ENCODE data around the gene CEMIP.

The CEMIP gene

DNA sequence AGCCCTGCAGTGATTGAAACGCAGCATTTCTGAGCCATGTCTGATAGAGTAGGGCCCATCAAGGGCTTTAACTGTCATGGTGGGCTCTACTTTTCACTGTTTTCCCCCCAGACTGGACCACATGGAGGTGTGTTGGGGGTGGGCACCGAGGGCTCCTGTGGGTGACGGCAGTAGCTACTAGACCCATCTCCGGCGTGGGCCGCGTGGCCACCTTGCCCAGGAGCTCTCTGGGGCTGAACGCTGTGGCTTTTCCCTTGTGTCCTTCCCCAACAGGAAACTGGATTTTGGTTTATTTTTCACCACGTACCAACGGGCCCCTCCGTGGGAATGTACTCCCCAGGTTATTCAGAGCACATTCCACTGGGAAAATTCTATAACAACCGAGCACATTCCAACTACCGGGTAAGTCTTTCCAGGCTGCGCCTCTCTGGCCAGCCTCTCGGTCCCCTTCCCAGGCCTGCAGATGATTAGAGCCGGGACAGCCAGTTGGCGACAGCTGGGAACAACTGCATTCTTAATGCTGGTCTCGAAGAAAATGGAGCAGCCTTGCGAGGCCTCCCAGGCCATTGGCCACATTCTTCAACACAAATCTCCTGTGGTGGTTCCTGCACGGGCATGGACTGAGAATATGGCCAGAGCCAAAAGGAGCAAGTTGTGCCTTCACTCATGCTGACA is 142.7 kb downstream of the CEMIP start:
- in situ Hi-C loops (cut with HindIII; ENCODE audit: low sequenced_read_pairs), result no loop called here

DNA sequence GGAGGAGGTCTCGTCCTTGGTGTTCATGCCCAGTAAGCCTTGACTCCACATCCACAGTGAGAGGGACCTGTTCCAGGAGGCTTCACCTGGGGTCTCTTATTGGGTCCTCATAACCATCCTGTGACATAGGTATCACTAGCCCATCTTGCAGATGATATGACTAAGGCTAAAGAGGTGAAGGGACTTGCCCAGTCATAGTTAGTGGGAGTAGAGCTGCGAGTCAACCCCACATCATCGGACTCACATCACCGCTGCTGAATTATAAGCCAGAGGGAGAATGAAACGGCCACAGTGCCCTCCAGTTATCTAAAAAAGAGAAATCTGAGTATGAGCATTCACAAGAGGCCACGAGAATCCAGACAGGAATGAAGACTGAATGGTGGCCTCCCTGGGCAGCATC is 144.5 kb downstream of the CEMIP start:
- in situ Hi-C loops (cut with HindIII; ENCODE audit: low sequenced_read_pairs), result no loop called here

DNA sequence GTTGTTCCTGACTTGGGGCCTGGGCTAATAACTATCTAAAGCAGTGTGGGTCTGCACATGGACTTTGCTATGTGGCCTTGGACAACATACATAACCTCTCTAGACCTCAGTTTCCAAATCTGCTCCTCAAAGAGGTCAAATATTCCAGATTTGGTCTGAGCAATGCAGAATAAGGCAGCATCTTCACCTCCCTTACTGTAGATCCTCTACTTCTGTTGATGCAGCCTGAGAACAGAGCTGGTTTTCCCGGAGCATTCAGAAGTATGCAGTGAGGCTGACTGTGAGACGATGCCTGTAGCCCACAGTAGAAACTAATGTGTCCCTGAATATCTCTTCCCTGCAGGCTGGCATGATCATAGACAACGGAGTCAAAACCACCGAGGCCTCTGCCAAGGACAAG is 145.1 kb downstream of the CEMIP start:
- in situ Hi-C loops (cut with HindIII; ENCODE audit: low sequenced_read_pairs), result no loop called here

DNA sequence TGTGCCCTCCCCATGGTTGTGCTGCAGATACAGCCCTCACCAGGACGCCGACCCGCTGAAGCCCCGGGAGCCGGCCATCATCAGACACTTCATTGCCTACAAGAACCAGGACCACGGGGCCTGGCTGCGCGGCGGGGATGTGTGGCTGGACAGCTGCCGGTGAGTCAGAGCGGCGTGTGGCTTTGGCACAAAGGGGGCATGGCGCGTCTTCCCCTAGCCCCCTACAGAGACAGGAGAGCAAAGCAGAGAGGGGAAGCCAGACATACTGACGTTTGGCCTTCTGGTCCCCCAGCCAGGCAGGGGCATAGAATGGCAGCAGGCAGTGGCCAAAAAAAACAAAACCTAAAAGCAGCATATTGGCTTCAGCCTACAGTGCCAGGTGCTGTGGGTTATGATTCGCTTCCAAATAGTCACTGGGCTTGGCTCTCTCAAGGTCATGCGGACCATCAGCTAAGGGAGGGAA is 146.5 kb downstream of the CEMIP start:
- in situ Hi-C loops (cut with HindIII; ENCODE audit: low sequenced_read_pairs), result no loop called here

DNA sequence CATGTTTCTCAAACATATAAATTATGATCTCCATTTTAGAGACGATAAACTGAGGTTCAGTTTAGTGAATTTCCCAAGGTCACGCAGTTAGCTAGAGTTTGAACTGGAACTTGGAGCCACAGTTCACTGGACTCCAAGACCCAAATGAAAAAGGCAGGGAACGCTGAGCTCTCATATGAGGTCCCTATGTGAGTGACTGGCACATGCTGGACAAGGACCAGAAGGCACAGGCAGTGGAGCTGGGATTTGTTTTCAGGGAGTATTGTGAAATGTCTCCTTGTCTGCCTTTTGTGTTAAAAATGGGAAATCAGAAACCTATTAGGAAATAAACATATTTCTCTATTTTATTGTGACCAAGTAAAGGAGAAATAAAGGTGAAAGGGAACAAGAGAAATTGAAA is 147.0 kb downstream of the CEMIP start:
- in situ Hi-C loops (cut with HindIII; ENCODE audit: low sequenced_read_pairs), result no loop called here

DNA sequence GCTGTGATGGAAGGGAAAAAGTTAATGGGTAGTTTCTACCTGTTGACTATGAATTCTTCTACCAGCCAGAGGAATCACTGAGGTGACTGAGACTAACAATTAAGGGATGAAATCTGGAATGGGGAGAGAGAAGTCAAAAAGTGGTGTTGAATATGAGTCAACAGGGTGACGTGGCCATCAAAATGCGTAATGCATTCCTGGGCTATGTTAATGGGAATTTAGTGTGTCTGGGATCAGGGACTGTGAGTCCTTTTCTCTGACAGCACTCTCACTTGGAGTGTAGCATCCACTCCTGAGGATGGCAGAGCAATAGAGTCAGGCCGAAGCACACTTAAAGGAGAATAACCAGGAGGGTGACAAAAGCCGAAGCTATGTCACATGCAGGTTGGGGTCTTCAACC is 150.1 kb downstream of the CEMIP start:
- in situ Hi-C loops (cut with HindIII; ENCODE audit: low sequenced_read_pairs), result no loop called here

DNA sequence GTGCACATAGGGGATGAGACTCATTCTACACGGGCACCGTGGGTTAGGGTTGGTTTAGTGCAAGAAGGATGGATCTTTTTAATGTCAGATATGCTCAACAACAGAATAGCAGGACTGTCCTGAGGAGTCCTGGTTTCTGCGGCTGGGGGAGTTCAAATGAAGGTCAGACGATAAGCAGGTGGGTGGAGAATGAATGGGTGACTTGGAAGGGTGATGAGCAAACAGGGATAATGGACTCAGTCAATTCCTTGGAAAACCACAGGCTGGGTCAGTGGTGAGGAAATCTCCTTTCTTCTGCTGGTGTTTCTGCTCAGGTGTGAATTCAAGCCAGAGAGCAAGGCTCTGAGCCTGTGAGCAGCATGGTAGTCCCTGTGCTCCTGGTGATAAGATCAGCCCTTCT is 150.5 kb downstream of the CEMIP start:
- in situ Hi-C loops (cut with HindIII; ENCODE audit: low sequenced_read_pairs), result no loop called here

DNA sequence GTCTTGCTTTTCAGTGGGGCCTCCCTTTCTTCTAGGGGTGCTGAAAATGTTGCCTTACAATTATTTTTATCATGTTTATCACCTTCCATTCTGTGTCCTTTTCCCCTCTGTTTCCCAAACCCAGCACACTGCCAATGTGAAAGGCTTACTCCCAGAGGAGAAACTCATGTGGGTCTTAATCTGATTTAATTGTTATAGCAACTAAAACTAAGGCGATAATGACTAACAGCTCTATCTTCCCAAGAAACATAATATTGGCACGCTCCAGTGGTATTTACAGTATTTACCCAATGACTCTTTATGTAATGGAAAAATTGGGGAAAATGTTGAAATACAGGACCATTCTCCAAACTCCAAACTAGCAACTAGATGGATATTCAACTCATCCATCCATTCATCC is 152.0 kb downstream of the CEMIP start:
- in situ Hi-C loops (cut with HindIII; ENCODE audit: low sequenced_read_pairs), result no loop called here

DNA sequence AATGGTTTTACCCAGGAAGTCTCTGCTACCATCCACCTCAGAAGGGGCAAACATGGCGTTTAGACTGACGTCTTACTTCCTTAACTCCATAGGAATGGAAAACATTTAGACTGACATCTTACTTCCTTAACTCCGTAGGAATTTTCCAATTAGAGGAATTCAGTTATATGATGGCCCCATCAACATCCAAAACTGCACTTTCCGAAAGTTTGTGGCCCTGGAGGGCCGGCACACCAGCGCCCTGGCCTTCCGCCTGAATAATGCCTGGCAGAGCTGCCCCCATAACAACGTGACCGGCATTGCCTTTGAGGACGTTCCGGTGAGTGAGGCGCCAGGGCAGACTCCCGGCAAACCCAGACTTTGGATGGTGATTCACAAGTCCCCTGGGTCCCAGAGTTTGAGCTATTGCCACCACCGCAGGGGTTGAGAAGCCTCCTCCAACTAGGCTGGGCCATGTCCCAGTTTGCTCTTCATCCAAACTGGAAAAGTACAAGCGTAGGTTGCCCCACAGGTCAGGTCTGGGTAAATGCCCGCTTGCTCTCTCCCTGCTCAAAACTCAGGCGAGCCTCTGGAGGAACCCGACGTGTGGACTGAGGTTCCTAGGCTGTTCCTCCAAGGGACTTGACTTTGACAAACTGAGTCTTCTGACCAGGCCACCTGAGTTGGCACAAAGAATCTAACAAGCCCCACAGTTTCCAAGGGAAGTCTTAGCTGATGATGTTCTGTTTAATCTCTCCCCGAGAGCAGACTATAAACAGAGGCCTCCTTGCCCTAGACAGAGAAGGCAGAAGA is 152.7 kb downstream of the CEMIP start:
- in situ Hi-C loops (cut with HindIII; ENCODE audit: low sequenced_read_pairs), result no loop called here

DNA sequence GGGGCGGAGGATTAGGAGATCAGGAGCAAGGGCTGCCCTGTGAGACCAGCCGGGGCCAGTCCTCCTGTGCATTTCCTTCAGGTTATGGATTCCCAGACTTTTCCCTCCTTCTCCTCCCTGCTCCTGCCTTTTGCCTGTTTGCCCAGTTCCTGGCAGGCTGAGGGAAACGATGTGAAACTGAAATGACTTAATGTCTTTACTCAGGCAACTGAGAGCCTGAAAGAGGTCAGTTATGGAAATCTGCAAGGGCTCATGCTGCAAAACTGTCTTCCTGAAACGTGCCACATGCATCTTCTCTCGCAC is 153.3 kb downstream of the CEMIP start:
- in situ Hi-C loops (cut with HindIII; ENCODE audit: low sequenced_read_pairs), result no loop called here

DNA sequence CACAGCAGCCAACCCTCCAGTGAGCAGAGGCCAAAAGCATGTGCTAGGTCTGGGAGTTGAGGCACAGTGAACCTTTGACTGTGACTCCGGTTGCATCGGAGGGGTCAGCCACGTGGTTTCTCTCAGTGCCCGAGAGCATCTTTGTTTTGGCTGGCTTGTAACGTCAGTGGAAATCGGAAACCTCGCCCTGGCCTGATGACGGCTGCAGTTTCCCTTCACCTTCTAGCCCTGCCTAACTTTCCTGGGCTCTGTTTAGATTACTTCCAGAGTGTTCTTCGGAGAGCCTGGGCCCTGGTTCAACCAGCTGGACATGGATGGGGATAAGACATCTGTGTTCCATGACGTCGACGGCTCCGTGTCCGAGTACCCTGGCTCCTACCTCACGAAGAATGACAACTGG is 153.8 kb downstream of the CEMIP start:
- in situ Hi-C loops (cut with HindIII; ENCODE audit: low sequenced_read_pairs), result no loop called here

DNA sequence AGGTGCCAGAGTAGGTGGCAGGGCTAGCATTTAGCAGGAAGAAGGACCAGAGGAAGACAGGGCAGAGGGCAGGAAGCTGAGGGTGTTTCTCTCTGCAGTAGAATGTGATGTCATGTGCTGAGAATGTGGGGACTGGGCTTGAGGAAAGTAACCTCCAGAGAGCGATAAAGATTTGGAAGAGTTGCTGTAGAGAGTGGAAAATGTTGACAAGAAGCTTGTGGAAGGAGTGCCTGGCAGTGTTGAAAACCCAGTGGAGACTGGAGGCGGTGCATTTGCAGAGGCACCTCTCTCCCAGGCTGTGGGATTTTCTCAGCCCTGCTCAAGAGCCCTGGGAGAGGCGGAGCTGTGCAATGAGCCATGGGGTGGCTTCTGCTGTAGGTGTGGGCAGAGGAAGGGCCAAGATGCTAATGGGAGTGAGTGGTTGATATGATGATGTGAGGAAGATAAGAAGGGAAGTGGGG is 155.6 kb downstream of the CEMIP start:
- in situ Hi-C loops (cut with HindIII; ENCODE audit: low sequenced_read_pairs), result no loop called here

DNA sequence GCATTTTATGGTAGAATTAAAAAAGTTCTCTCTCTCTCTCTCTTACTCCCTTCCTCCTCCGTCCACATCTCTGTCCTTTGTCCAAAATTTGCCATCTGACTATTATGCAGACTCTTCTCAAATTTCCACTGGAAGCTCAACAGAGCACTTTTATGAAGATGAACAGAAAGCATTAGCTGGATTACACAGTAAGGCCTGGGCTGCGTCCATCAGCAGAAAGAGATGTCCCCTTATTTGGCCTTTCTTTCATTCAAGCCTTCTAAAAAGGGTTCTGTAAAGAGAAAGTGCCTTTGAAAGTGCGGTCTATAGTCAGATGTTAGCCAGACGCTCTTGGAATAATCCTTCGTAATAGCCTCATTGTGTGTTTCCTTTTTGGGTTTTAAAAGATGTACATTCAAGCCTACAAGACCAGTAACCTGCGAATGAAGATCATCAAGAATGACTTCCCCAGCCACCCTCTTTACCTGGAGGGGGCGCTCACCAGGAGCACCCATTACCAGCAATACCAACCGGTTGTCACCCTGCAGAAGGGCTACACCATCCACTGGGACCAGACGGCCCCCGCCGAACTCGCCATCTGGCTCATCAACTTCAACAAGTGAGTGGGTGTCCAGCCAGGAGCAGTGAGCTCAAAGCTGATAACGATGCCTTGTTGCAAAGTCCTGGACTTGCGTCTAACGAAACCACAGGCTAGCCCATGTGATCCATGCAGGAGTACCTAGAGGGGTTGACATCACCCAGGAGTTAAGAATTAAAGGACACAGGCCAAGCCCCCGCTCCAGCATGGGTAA is 157.3 kb downstream of the CEMIP start:
- in situ Hi-C loops (cut with HindIII; ENCODE audit: low sequenced_read_pairs), result no loop called here

DNA sequence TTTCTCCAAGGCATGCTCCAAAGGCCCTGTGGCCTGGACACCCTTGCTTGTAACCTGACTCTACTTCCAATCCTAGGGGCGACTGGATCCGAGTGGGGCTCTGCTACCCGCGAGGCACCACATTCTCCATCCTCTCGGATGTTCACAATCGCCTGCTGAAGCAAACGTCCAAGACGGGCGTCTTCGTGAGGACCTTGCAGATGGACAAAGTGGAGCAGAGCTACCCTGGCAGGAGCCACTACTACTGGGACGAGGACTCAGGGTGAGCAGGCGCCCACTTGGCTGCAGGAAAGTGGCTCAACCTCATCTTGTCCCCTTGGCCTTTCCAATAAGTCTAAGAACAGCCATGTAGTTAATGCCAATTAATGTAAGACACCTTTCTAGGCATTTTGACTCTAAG is 158.5 kb downstream of the CEMIP start:
- in situ Hi-C loops (cut with HindIII; ENCODE audit: low sequenced_read_pairs), result no loop called here

DNA sequence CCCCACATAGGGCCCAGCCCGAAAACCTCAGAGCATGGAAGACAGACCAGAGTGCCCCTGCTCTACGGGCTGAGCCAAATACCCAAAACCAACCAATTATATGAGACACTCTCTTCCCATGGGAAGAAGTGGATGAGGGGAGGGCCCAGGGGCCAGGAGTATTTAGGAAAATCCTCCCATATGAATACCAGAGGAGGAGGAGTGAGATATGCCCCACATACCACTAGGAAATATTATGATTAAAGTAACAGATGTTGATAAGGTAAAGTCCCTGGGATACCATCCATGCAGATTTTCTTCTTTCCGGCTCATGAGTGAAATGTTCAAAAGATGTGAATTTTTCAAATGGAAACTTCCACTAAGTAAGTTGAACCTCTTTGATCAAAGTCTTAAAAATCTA is 160.0 kb downstream of the CEMIP start:
- in situ Hi-C loops (cut with HindIII; ENCODE audit: low sequenced_read_pairs), result no loop called here

DNA sequence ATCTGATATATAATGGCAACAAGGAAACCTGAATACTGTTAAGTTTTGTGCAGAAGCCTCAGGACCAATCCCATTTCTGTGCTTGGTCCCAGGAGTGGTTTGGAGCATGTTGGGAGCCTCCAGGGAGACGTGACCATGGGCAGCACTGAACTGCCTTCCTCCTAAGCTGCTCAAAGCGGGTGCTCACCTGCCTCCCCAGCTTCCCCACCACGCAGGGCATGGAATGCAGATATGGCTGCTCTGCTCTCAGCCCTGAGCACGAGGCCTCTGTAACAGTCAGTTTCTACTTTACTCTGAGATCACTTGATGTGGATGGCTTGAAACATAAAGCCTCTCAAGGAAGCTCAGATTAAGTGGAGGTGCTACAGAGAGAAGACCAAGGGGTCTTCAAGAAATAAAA is 161.2 kb downstream of the CEMIP start:
- in situ Hi-C loops (cut with HindIII; ENCODE audit: low sequenced_read_pairs), result no loop called here

DNA sequence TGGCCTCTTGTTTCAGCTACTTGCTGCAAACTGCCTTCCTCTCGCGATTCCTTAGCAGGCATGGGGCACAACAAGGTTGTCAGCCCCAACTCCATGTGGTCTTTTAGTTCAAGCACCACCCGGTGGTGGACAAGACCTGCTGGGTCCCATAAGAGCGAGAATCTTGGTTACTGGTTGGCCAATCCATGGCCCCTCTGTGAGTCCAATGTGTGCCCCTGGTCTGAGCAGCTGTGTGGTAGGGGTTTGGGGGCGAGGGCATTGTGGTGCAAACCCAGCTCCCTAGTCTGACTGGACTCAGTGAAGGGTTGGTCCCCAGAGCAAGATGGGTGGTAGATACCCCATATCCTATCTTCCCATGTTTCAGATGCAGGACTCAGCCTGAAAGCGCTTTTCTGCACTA is 161.7 kb downstream of the CEMIP start:
- in situ Hi-C loops (cut with HindIII; ENCODE audit: low sequenced_read_pairs), result no loop called here

DNA sequence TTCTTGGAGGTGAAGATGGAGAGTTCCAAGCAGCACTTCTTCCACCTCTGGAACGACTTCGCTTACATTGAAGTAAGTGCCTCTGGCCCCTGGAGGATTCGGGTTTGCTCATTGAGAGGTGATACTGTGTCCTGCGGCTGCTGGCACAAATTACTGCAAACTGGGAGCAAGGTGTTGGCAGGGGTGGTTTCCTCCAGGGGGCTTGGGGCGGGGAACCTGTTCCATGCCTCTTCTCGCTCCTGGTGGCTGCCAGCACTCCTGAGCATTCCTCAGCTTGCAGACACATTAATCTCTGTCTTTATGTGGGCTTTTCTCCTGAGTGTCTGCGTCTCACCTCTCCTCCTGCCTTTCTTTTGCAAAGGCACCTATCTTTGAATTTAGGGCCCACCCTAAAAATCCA is 163.1 kb downstream of the CEMIP start:
- in situ Hi-C loops (cut with HindIII; ENCODE audit: low sequenced_read_pairs), result no loop called here

DNA sequence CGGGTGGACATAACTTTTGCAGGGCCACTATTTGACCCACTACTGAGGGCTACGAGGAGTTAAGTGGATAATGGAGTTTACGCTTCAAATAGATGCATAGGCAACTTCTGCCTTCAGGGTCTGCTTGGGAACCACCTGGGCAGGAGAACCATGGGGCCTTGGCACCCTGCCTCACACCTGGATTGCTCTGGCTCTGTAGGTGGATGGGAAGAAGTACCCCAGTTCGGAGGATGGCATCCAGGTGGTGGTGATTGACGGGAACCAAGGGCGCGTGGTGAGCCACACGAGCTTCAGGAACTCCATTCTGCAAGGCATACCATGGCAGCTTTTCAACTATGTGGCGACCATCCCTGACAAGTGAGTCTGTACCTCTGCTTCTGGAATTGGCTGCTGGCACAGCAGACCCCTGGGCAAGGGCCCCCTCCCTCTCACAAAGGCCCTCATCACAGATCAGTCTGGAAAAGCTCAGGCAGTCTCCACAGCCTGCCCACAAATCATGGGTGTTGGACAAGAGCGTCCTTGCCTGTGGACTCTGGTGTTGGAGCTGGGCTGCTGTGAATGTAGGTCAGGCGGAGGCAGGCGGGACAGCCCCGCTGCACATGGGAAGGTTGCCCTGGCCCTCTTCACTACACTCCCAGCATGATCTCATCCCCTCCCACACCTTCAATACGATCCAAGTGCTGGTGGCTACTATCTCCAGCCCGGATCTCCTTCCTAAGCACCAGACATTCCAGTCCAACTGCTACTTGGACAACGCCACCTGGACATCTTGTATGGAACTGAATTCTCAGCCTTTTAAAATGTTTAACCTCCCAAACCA is 163.8 kb downstream of the CEMIP start:
- in situ Hi-C loops (cut with HindIII; ENCODE audit: low sequenced_read_pairs), result no loop called here

DNA sequence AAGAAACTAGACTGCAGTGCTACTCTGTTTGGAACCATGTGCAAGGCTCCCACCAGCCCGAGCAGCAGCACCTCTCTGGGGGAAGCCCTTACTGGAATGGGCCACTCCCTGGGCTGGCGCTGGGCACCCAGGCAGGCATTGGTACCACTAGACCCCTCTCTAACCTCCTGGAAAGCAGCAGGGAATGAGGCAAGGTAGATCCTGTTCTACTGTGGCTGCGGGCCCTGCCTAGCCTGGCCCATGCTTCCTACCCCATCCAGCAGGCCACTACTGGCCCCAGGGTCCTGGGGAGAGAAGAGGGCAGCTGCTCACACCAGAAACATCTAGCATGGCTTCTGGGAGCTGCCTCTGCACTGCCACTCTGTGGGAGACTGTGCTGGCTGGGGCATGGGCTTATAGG is 165.6 kb downstream of the CEMIP start:
- in situ Hi-C loops (cut with HindIII; ENCODE audit: low sequenced_read_pairs), result no loop called here

DNA sequence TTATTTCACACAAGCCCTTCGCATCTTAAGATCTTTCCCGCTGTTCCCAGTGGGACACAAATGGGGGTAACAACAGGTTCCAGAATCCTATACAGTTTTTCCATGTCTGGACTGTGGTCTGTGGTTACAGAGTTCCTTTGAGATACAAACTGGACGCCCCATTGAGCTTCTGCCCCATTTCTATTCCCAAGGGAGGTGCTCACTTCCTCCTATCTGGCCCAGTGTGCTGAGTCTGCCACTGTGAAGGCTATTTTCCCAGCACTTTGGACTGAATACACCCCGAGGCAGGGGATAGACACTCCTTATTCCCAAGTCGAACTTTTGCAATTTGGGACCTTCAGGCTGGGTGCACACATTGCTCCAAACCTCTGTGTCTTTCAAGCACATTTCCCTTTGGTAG is 166.4 kb downstream of the CEMIP start:
- in situ Hi-C loops (cut with HindIII; ENCODE audit: low sequenced_read_pairs), result no loop called here

Data from endothelial cell of hepatic sinusoid (primary cell).